Stomach (tissue), 9 donors: Measurements from ENCODE around the gene PRKG1. TPM values are rescaled to one million over a fixed set of nuclear protein-coding genes. Genes with fewer than 3 reads are reported as not detected.

Experiments used
- DNase-seq, 2 donors: peaks; one replicate each; pipeline versions ENCODE4 v3.0.0 to v3.0.0-alpha.2; 2013 to 2019
- H3K27ac ChIP-seq, 5 donors: fragments of 200-600 bp in 4 of 5; sonication (generic) in 4 of 5; one replicate each; pipeline ENCODE4 v1.5.1; 2013 to 2019; ENCODE audit warnings: mild to moderate bottlenecking in 1 of 5, moderate library complexity in 1 of 5
- H3K27me3 ChIP-seq, 3 donors: fragments of 200-600 bp; sonication (generic); one replicate each; pipeline ENCODE4 v1.5.1; 2017 to 2019; ENCODE audit warnings: mixed run types in 1 of 3
- H3K36me3 ChIP-seq, 4 donors: fragments of 200-600 bp; sonication (generic); 1 replicate in 3 of 4; 2 replicates in 1 of 4; pipeline ENCODE4 v1.5.1; 2016 to 2019
- H3K4me1 ChIP-seq, 4 donors: fragments of 200-600 bp; sonication (generic); one replicate each; pipeline ENCODE4 v1.5.1; 2016 to 2019
- H3K4me3 ChIP-seq, 4 donors: fragments of 200-600 bp; sonication (generic) in 3 of 4; one replicate each; pipeline ENCODE4 v1.5.1; 2016 to 2019; ENCODE audit warnings: mild to moderate bottlenecking in 1 of 4
- H3K9me3 ChIP-seq, 4 donors: fragments of 200-600 bp; sonication (generic); one replicate each; pipeline ENCODE4 v1.5.1; 2016 to 2019
- CTCF ChIP-seq, 7 experiments: fragments of 450-650 bp in 4 of 7; fragments of 200-600 bp in 3 of 7; sonication (generic) in 3 of 7; IDR thresholded peaks; one replicate each; pipeline ENCODE4 v1.5.1; 2016 to 2019; ENCODE audit warnings: antibody characterized with exemption in 7 of 7, control low read depth in 2 of 7, mild to moderate bottlenecking in 1 of 7
- EP300 ChIP-seq: sonication (generic); formaldehyde crosslinking; IDR thresholded peaks from one replicate; pipeline ENCODE4 v1.6.1; 2017; ENCODE audit warnings: antibody characterized with exemption
- POLR2A ChIP-seq, 4 donors: fragments of 450-650 bp; IDR thresholded peaks; one replicate each; pipeline ENCODE4 v1.6.1; 2016; ENCODE audit warnings: antibody characterized with exemption in 4 of 4, control low read depth in 2 of 4, mild to moderate bottlenecking in 1 of 4, moderate library complexity in 1 of 4
- POLR2AphosphoS5 ChIP-seq, 3 donors: sonication (generic); formaldehyde crosslinking; IDR thresholded peaks; one replicate each; pipeline ENCODE4 v1.6.1; 2016; ENCODE audit warnings: antibody characterized with exemption in 3 of 3
- WGBS, 5 donors: extraction: QIAGEN DNeasy Blood & Tissue Kit in 3 of 5; methylation state at CpG; one replicate each; pipeline versions ENCODE4 v1.1.5 to v1.1.7; 2013 to 2018; 5-methylcytosine and 5-hydroxymethylcytosine counted together
- intact Hi-C: fragments of 100-400 bp; cut with DNase I; formaldehyde crosslinking; loops from one replicate; pipeline ENCODE4 v1.15.1; 2023; ENCODE audit warnings: low total_unique reads
- polyA plus RNA-seq, 3 donors: library from polyadenylated mRNA; stranded (reverse); fragments of 200-250 nt; gene quantifications; one replicate each; pipeline ENCODE4 v1.2.3, GENCODE V29; 2013
- total RNA-seq, 5 donors: library from RNA; depleted of rRNA; stranded (reverse); fragments of >200 nt; gene quantifications; one replicate each; pipeline versions ENCODE4 v1.1.0 to v1.2.3, GENCODE V29; 2014 to 2016
- donor health status: healthy with polysubstance abuse.
- donor health status: Bipolar disorder and iron deficiency.
- donor health status: healthy.

Gene PRKG1
- total and polyA plus RNA-seq, 8 donors = 1.5 to 89.2 (median 14.3) TPM

GRCh38 chr10:52287866-52288265 lies 1213.6 kb downstream of the PRKG1 start:
- Histone ChIP-seq H3K4me1 (no peaks in the 10 kb centered on the region), H3K4me3 (no peak overlapping the region), H3K36me3 (peaks cover 0 to 2% (median 0%) of the 10 kb centered on the region in 4 donors), H3K27ac (no peak overlapping the region), H3K9me3 (no peaks in the 10 kb centered on the region), H3K27me3 (no peaks in the 10 kb centered on the region)
- no peak for DNase-seq
- 74 to 85% (median 81%) methylated on average over 1 of the region's 1 CpG for WGBS, 5 donors
- intact Hi-C loops = no loop called here
- no peak for TF ChIP-seq EP300
- no peak for TF ChIP-seq POLR2A (IDR thresholded peaks at IDR 0.05)
- TF ChIP-seq POLR2AphosphoS5 (IDR thresholded peaks at IDR 0.05) = no peak

- Histone ChIP-seq H3K4me1 (no peaks in the 10 kb centered on the region), H3K36me3 (no peaks in the 10 kb centered on the region), H3K27ac (no peak overlapping the region), H3K9me3 (no peaks in the 10 kb centered on the region), H3K4me3 (no peak overlapping the region), H3K27me3 (no peaks in the 10 kb centered on the region)
- intact Hi-C loops = no loop called here
- no peak for TF ChIP-seq POLR2AphosphoS5 (IDR thresholded peaks at IDR 0.05)
- no peak for TF ChIP-seq POLR2A (IDR thresholded peaks at IDR 0.05)
- no peak for TF ChIP-seq EP300
- no peak for TF ChIP-seq CTCF (IDR thresholded peaks at IDR 0.05)
- 79 to 84% (median 82%) methylated on average over 4 of the region's 4 CpGs for WGBS, 5 donors
- no peak for DNase-seq
Observed at GRCh38 chr10:52297747-52298146, 1223.5 kb downstream of the PRKG1 start.

- intact Hi-C loops = no loop called here
- no peaks in the 10 kb centered on the region for H3K4me1 ChIP-seq
- TF ChIP-seq POLR2A (IDR thresholded peaks at IDR 0.05) (no peak), CTCF (IDR thresholded peaks at IDR 0.05) (no peak), POLR2AphosphoS5 (IDR thresholded peaks at IDR 0.05) (no peak), EP300 (no peak)
- no peak for DNase-seq
- H3K9me3 ChIP-seq = no peaks in the 10 kb centered on the region
- H3K36me3 ChIP-seq = no peaks in the 10 kb centered on the region
- 79 to 94% (median 87%) methylated on average over 4 of the region's 4 CpGs for WGBS, 5 donors
- no peak overlapping the region for H3K27ac ChIP-seq
- no peaks in the 10 kb centered on the region for H3K27me3 ChIP-seq
- no peak overlapping the region for H3K4me3 ChIP-seq
Observed at GRCh38 chr10:52300599-52301277, 1226.5 kb downstream of the PRKG1 start.

GRCh38 chr10:52308251-52309031 lies 1234.2 kb downstream of the PRKG1 start:
- no peaks in the 10 kb centered on the region for H3K36me3 ChIP-seq
- DNase-seq = peak; percentile 46 to 90
- no peak overlapping the region for H3K27ac ChIP-seq
- WGBS, 5 donors = 2 to 8% (median 4%) methylated on average over 27 to 40 of the region's 40 CpGs
- intact Hi-C loops = no loop called here
- H3K27me3 ChIP-seq = peaks cover 0 to 57% (median 20%) of the 10 kb centered on the region in 3 donors
- TF ChIP-seq EP300 (no peak), CTCF (IDR thresholded peaks at IDR 0.05) (peak in 5 of 7 experiments; percentile 29 to 64 (median 47)), POLR2A (IDR thresholded peaks at IDR 0.05) (no peak), POLR2AphosphoS5 (IDR thresholded peaks at IDR 0.05) (no peak)
- peak overlapping the region; percentile 42 to 56 (median 48) for H3K4me3 ChIP-seq
- H3K9me3 ChIP-seq = no peaks in the 10 kb centered on the region
- peaks cover 6 to 18% (median 13%) of the 10 kb centered on the region in 4 donors for H3K4me1 ChIP-seq
